ENCODE measurements around the gene DISP3. TPM values are rescaled to one million over a fixed set of nuclear protein-coding genes. Genes with fewer than 3 reads are reported as not detected.

Gene DISP3
- total and polyA plus RNA-seq, 10 donors, result 0.06 to 0.69 (median 0.43) TPM

GRCh38 chr1:11447903-11448302 is 31.1 kb upstream of the DISP3 start:
- H3K36me3 ChIP-seq, result no peaks in the 10 kb centered on the region
- 64 to 81% (median 71%) methylated on average over 8 to 10 of the region's 10 CpGs for WGBS, 5 donors
- H3K9me3 ChIP-seq, result no peaks in the 10 kb centered on the region
- H3K4me3 ChIP-seq, result no peak overlapping the region
- H3K27me3 ChIP-seq (replicated peaks in 1 of 7), result peaks cover 0 to 88% (median 11%) of the 10 kb centered on the region in 7 donors
- no peak overlapping the region for H3K27ac ChIP-seq
- H3K4me1 ChIP-seq, result no peaks in the 10 kb centered on the region
- intact Hi-C loops (cut with DNase I; ENCODE audit: low total_unique reads), result no loop called here
- TF ChIP-seq CTCF (IDR thresholded peaks at IDR 0.05 in 8 of 11, conservative IDR thresholded peaks at IDR 0.05 in 3 of 11), result no peak
- TF ChIP-seq POLR2AphosphoS5 (IDR thresholded peaks at IDR 0.05), result no peak
- TF ChIP-seq POLR2A (IDR thresholded peaks at IDR 0.05), result no peak
- no peak for DNase-seq

DNA sequence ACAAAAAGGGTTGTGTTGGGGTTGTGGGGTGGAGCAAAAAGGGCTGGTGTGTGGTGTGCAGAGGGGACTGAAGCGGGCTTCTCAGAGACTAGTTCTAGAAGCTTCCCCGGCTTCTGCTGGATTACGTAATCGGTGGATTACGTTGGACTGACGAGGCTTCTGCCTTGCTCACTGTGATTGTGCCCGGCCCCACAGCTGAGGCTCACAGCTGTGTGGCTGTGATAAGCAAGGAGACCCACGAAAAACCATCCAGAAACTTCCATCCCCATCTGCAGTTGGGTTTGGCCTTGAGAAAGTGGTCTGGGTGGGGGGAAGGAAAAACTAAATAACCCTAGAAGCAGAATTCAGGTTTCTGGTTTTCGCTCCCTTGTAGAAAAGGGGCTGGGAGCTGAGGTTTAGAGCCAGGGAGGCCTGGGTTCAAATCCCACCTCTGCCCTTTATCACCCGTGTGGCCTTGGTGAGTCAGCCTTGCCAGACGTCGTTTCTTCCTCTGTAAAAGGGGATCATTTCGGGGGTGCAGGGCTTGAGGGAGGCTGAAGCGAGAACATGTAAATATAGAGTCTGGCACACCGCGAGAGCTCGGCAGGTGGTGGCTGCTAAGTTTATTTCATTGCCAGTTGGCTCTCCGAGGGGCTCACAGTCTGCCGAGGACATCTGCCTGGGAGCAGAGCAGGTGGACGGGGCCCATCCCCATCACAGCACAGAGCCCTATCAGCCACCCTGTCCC is 30.4 kb upstream of the DISP3 start:
- Histone ChIP-seq H3K4me3 (no peak overlapping the region), H3K9me3 (no peaks in the 10 kb centered on the region), H3K27ac (no peak overlapping the region), H3K36me3 (no peaks in the 10 kb centered on the region), H3K4me1 (no peaks in the 10 kb centered on the region), H3K27me3 (replicated peaks in 1 of 7) (peaks cover 0 to 88% (median 13%) of the 10 kb centered on the region in 7 donors)
- no peak for DNase-seq
- TF ChIP-seq POLR2AphosphoS5 (IDR thresholded peaks at IDR 0.05) (no peak), CTCF (IDR thresholded peaks at IDR 0.05 in 8 of 11, conservative IDR thresholded peaks at IDR 0.05 in 3 of 11) (no peak), POLR2A (IDR thresholded peaks at IDR 0.05) (no peak)
- intact Hi-C loops (cut with DNase I; ENCODE audit: low total_unique reads), result no loop called here
- WGBS, 5 donors, result 65 to 68% (median 66%) methylated on average over 20 of the region's 20 CpGs

GRCh38 chr1:11449100-11449403 is 29.9 kb upstream of the DISP3 start:
- Histone ChIP-seq H3K4me1 (no peaks in the 10 kb centered on the region), H3K27me3 (replicated peaks in 1 of 7) (peaks cover 0 to 88% (median 18%) of the 10 kb centered on the region in 7 donors), H3K9me3 (no peaks in the 10 kb centered on the region), H3K27ac (no peak overlapping the region), H3K36me3 (no peaks in the 10 kb centered on the region), H3K4me3 (no peak overlapping the region)
- DNase-seq, result no peak
- intact Hi-C loops (cut with DNase I; ENCODE audit: low total_unique reads), result no loop called here
- TF ChIP-seq CTCF (IDR thresholded peaks at IDR 0.05 in 8 of 11, conservative IDR thresholded peaks at IDR 0.05 in 3 of 11) (no peak), POLR2AphosphoS5 (IDR thresholded peaks at IDR 0.05) (no peak), POLR2A (IDR thresholded peaks at IDR 0.05) (no peak)
- WGBS, 5 donors, result 67 to 76% (median 69%) methylated on average over 10 to 11 of the region's 11 CpGs

DNA sequence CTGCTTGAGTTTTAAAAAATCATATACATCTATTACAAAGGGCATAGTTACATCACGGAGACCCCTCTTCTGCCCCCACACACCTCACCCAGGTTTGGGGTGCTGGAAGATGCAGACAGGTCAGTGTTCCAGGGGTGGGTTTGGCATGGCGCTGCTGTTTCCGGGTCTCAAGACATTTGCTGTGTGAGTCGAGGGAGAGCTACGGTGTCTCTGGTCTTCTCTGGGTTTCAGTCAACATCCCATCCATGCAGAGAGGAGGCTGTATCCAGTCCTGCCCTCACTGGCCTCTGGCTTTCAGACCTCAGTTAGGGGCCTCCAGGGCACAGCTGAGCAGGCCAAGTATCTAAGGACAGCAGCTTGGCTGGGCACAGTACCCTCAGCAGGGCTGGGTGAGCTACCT is 28.6 kb upstream of the DISP3 start:
- TF ChIP-seq POLR2A (IDR thresholded peaks at IDR 0.05), result no peak
- TF ChIP-seq POLR2AphosphoS5 (IDR thresholded peaks at IDR 0.05), result no peak
- no peak for TF ChIP-seq CTCF (IDR thresholded peaks at IDR 0.05 in 8 of 11, conservative IDR thresholded peaks at IDR 0.05 in 3 of 11)
- WGBS, 5 donors, result 86 to 92% (median 90%) methylated on average over 5 of the region's 5 CpGs
- intact Hi-C loops (cut with DNase I; ENCODE audit: low total_unique reads), result no loop called here
- Histone ChIP-seq H3K36me3 (no peaks in the 10 kb centered on the region), H3K27ac (no peak overlapping the region), H3K27me3 (replicated peaks in 1 of 7) (peaks cover 0 to 85% (median 17%) of the 10 kb centered on the region in 7 donors), H3K4me3 (no peak overlapping the region), H3K9me3 (no peaks in the 10 kb centered on the region), H3K4me1 (no peaks in the 10 kb centered on the region)
- DNase-seq, result no peak

All from spleen (tissue), 11 donors.